Left kidney (tissue), 2 donors: ENCODE measurements around the gene EPHB2. TPM values are rescaled to one million over a fixed set of nuclear protein-coding genes. Genes with fewer than 3 reads are reported as not detected.
A peak's percentile ranks its signal among the peaks of the same experiment; 100 is the strongest.

Source experiments
- DNase-seq: peaks from one replicate; pipeline ENCODE4 v3.0.0-alpha.2; 2013
- polyA plus RNA-seq: library from polyadenylated mRNA; unstranded; fragments of 120-200 nt; gene quantifications from one replicate; pipeline ENCODE4 v1.2.1, GENCODE V29; 2013; ENCODE audit not compliant: insufficient read length

The EPHB2 gene
- polyA plus RNA-seq, 1 donor = 11.5 TPM

DNA sequence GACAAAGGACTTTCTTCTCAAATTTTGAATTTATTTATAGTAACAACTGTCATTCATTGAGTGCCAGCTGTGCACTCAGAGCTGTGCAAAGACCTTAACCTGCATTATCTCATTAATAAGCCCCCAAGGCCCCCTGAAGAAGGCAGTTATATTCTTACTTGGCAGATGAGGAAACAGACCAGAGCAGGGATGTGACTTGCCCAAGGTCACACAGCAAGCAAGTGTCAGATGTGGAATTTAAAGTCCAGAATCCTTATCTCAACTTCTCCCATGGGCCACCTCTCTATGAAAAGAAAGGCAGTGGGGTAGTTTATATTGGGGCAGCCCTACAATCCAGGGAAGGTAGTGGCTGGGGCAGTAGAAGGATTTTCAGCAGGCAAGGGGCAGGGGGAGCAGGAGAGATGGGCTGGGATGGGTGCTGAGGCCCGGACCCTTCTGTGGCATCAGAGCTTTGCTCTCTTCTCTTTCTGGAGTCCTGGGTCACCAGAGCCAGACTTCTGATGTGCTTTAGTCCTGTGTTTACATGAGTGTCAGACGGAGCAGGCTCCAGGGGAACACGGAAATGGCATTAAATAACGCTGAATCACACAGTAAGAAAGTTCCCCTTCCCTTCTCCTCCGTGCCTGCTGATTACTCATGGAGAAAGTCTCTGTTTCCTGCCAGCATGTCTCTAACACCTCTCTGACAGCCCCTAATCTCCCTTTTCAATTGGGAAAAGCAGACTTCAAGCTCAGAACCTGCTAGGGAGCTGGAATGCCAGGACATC lies 39.5 kb downstream of the EPHB2 start:
- no peak for DNase-seq

DNA sequence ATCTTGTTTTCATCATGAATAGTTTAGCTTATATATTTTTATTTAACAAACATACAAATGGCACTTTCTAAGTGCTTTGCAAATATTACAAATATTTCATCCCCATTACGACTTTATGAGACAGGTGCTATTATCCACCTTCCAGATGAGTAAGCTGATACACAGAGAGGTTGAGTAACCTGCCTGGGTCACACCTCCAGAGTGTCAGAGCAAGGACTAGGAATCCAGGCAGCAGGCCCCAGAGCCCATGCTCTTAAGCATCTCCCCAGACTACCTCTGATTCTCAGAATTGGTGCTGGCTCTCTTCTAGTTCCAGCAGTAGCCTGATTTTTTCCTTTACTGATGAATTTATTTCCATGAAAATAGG lies 40.0 kb downstream of the EPHB2 start:
- no peak for DNase-seq

DNA sequence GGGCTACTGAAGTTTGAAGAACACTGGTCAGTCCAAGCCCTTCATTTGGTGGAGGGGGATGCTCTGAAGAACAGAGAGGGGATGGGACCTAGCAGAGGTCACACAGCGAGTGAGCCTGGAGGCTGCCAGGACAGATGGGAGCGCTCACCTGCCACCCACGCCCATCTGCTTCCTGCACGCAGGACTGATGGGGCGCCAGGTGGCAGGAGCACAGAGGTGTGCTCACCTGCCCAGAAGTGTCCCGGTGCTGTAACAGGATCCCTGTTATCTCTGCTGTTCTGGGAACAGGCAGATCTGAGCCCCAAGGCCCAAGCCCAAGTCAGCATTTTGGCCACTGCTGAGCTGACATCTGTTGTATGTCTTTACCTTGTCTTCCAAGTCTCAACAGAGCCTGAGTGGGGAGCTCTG lies 40.5 kb downstream of the EPHB2 start:
- DNase-seq = no peak

- no peak for DNase-seq
Observed at GRCh38 chr1:22752339-22752738, 41.7 kb downstream of the EPHB2 start.

- no peak for DNase-seq
Observed at GRCh38 chr1:22753481-22753971, 42.9 kb downstream of the EPHB2 start.

DNA sequence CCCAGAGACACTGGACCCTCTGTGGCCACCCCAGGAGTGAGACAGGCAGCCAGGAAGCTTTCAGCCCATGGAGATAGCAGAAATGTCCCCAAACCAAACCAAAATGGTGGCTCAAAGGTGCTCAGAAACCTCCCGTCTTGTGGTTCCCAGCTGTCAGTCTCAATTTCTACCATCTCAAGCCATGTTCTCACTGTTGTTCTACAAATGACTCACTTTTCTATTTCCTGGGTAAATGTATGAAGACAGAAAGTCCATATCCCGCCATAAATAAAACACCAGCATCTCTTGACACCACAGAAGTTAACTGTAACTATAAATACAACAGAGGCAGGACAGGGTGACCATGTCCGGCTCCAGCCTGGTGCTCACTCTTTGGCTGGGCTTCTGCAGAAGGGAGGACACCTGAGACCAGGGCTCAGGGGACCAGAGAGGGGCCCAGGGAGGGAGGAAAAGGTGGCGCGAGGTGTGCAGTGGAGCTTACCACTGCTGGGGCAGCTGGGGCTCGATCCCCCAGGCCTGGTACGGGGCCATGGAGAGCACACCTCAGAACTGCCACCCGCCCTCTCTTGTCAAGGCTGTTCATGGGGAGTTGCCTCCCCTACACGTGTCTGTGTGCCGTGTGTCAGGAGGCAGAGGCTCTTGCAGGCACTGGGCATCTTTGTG lies 43.6 kb downstream of the EPHB2 start:
- DNase-seq = no peak

- DNase-seq = no peak
Observed at GRCh38 chr1:22754824-22755223, 44.2 kb downstream of the EPHB2 start.

- DNase-seq = no peak
Observed at GRCh38 chr1:22755641-22756040, 45.0 kb downstream of the EPHB2 start.

DNA sequence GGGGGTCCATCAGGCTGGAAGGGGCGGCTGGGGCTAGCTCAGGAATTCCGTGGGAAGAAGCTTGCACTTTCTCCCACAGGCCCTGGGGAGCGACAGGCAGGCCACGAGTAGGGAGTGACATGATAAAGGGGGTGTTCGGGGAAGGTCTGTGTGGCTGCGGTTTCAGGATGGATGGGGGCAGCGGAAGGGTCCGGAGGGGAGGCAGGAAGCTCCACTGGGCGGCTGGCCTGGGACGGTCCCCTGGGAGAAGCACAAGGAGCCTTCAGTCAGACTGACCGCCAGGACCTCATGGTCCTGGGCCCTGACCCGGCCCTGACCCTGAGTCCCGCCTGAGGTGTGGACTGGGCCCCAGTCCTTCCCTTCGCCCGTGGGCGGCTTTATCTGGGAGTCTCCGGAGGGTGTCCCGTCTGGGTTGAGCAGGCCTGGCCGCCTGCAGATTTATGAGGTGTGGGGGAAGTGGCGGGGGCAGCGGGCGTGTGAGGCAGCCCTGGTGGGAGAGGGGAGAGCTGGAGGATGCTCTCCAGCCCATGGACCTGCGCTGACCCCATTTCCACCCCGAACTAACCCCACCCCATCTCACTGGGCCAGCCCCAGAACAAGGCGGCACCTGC lies 45.6 kb downstream of the EPHB2 start:
- no peak for DNase-seq

GRCh38 chr1:22760455-22760854 lies 49.8 kb downstream of the EPHB2 start:
- no peak for DNase-seq

DNA sequence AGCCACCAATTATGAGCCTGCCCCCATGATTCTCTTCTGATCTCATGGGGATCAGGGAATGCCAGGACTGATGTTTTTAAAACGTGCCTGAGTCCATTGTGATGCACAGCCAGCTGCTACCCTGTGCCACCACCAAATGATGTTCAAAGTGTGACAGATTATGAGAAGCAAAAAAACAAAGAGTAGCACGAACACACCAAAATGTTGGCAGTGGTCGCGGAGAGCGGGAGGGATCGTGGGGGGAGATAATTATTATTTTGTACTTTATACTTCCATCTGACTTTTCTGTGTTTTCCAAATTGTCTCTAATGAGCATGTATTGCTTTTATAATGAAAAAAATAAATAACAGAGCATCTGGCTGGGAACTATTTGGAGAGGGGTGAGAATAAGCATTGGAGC lies 50.5 kb downstream of the EPHB2 start:
- no peak for DNase-seq

GRCh38 chr1:22761821-22762220 lies 51.2 kb downstream of the EPHB2 start:
- no peak for DNase-seq

- DNase-seq = no peak
Observed at GRCh38 chr1:22763487-22764200, 53.0 kb downstream of the EPHB2 start.

DNA sequence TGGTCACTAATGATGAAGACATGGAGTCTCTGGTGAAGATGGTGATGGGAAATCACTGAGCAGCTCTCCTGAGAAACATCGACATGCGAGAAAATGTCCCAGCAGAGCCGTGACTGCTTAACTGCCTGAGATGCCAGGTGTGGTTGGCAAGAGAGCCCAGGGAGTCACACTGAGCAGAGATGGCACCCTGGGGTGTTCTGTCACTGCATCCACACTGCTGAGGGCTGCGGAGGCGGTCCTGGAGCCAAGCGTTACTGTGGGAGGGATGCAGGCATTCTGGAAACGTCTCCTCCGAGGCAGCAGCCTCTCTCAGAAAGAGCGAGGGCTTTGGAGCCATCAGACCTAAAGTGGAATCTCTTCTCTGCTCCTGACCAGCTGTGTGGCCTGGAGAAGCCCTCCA lies 57.2 kb downstream of the EPHB2 start:
- no peak for DNase-seq

GRCh38 chr1:22769932-22770331 lies 59.3 kb downstream of the EPHB2 start:
- no peak for DNase-seq

DNA sequence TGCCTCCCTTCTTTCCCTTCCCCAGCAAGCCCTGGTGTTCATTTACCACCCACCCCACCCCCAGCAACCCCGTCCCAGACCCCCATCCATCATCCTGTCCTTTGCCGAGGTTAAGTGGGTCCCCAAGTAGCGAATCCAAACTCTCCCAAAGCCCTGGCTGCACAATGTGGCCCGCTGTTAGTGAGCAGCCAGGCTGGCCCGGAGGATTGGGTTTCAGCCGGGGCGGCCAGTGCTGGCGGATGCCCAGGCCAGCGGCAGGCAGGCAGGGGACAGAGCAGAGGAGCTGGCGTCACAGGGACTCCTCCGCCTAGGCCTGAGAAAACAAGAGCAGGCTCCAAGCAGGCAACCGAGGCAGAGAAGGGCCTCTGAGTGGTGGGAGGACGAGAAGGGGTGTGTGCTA lies 61.4 kb downstream of the EPHB2 start:
- peak; percentile 84 for DNase-seq

GRCh38 chr1:22773981-22774832 lies 63.6 kb downstream of the EPHB2 start:
- no peak for DNase-seq

GRCh38 chr1:22774833-22775182 lies 64.2 kb downstream of the EPHB2 start:
- no peak for DNase-seq

- no peak for DNase-seq
Observed at GRCh38 chr1:22775478-22775877, 64.8 kb downstream of the EPHB2 start.

DNA sequence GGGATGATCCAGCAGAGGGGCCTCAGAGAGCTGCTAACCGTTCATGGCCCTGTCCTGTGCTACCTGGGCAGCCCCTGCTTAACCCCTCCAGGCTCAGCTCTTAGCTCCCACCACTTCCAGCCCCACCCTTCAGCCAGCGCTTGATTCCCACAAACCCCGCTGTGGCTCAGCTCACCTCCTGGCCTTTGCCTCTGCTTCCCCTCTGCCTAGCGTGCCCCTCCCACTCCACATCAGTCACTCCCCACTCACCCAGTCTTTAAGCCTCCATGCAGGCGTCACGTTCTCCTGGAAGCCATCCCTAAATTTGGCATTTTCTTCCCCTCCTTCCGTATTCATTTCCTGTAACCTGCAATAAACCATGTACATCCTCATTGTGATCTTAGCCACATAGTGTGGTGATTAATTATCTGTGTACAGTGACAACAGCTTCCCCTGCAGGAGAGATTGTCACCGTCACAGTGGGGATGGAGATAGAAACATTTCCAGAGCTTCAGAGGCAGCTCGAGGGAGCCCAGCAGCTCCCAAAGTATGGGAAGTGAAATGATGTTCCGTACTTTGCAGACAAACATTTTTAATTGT lies 65.5 kb downstream of the EPHB2 start:
- no peak for DNase-seq

DNA sequence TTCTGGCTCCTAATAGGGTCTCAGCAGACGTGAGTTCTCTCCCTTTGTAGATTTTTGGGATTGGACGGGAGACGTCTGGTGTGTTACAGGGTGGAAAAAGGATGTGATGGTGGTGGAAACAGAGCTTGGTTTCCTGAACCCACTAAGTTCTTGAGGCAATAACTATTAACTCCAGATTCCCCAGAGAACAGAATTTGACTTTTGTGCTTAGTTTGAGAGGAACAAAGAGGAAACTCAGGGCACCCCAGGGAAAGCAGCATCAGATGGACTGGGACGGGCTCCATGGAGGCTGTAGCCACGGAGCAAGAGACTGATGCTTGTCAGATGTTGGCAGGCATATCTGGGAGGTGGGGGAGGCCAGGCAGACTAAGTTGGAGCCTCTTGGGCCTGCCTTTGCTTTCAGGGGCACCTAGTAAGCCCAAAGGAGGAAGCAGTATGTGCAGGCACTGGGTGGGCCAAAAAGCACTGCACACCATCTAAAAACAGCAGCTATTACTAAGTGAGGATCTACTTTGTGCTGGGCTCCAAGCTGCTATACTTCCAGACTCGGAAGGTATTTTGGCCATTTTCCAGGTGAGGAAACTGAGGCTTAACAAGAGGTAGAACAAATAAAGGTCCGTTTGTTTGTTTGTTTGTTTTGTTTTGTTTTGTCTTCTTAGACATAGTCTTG lies 66.9 kb downstream of the EPHB2 start:
- no peak for DNase-seq
